SK-N-DZ (cell line): ENCODE results near the gene RMDN3. TPM values are rescaled to one million over a fixed set of nuclear protein-coding genes. Genes with fewer than 3 reads are reported as not detected.
A peak's percentile ranks its signal among the peaks of the same experiment; 100 is the strongest.

ENCODE experiments used
- DNase-seq: peaks from one replicate; pipeline ENCODE4 v3.0.0-alpha.2; 2015; ENCODE audit warnings: low spot score
- polyA plus RNA-seq, 2 experiments: library from polyadenylated mRNA; depleted of rRNA; stranded (reverse); fragments of >200 nt; gene quantifications; 2 replicates each; pipeline ENCODE4 v1.2.3, GENCODE V29; 2014

Gene RMDN3, protein sequence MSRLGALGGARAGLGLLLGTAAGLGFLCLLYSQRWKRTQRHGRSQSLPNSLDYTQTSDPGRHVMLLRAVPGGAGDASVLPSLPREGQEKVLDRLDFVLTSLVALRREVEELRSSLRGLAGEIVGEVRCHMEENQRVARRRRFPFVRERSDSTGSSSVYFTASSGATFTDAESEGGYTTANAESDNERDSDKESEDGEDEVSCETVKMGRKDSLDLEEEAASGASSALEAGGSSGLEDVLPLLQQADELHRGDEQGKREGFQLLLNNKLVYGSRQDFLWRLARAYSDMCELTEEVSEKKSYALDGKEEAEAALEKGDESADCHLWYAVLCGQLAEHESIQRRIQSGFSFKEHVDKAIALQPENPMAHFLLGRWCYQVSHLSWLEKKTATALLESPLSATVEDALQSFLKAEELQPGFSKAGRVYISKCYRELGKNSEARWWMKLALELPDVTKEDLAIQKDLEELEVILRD
- 15.5 and 17.3 TPM in 2 replicates for polyA plus RNA-seq (2014; cell fraction: cytosol; rRNA removed)
- polyA plus RNA-seq (2014; cell fraction: nucleus; rRNA removed) = 19.5 and 23.7 TPM in 2 replicates

DNA sequence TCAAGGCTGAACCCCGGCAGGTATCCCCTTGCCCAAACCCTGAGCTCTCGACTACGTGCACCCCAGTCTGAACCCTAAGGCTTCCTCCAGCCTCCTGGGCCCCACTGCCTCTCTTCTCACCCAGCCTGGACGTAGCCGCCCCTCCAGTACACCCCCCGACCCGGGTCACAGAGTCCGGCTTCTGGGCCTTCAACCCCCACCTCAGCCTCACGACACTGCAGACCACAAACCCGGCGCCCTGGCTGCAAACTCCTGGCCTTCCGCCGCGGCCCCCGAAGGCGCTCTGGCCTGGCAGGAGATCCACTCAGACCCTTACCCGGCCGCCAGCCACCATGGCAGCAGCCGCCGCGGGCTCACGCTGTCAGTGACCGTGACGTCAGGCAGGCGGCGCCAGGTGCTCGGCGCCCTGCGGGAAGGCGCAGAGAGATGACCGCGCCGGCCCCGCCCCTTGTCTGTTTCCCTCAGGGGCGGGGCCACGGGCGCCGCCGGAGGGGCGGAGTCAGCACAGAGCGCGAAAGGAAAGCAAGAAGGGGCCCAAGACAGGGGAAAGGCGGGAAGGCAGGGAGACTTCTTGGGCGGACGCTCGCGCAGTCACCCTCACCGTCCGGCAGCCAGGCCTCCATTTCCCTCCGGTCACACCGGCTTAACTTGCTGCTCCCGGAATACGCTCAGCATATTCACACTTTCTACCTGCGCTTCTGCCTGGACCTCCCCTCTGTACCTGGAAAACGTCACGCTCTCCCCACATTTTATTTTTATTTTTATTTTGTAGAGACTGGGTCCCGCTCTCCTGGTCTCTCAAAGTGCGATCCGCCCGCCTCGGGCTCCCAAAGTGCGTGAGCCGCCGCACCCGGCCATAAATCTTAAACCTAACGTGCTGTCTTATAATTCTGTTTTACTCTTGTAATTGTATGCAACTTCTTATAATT lies at the start of gene RMDN3:
TSS of gene RMDN3 (minus strand) at position 372 of the 929 bp plus-strand sequence. CDS start 471 bp downstream, outside the sequence.
- DNase-seq = peak; percentile 94

DNA sequence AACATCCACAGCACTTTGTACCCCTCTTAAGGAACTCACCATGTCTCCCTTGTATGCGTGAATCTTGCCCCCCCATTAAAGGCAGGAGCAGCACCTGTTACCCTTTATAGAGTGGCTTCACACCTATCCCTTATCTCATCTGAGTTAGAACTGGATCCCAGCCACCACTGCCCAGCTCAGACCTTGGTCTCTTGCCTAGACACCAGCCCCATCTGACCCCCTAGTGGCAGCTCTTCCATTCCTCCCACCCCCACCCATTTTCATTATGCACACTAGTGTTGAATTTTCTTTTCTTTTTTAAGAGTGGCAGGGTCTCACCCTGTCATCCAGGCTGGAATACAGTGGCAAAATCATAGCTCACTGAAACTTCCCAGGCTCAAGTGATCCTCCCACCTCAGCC lies 48.6 kb upstream of the RMDN3 start:
- DNase-seq = no peak

DNA sequence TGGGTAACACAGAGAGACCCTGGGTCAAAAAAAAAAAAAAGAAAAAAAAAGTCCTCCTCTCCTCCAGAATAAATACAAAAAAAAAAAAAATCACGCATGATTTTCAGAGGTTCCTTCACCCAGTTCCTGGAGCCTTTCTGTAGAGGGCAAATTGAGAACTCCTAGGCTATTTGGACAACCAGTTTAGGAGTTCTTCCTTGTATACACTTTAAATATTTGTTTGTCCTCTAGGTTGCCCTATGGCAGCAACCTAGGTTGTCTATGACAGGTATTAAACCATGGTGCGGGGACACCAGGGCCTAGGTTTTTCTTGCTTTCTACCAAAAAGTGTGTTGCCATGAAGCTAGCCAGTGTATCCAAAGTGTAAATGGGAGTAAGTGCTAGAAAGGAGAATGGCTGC lies 48.0 kb upstream of the RMDN3 start:
- no peak for DNase-seq

DNA sequence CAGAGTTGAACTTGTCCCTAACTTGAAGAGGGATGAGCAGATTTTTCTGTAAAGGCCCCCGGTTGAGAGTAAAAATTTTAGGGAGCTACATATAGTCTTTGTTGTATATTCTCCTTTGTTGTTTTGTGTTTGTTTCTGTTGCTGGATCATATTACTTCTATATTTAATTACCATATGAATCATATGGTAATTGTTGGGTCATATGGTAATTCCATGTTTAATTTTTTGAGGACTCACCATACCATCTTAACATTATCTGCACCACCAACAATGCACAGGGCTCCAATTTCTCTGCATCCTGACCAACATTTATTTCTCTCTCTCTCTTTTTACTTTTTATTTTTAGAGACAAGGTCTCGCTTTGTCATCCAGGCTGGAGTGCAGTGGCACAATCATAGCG lies 44.5 kb upstream of the RMDN3 start:
- no peak for DNase-seq

DNA sequence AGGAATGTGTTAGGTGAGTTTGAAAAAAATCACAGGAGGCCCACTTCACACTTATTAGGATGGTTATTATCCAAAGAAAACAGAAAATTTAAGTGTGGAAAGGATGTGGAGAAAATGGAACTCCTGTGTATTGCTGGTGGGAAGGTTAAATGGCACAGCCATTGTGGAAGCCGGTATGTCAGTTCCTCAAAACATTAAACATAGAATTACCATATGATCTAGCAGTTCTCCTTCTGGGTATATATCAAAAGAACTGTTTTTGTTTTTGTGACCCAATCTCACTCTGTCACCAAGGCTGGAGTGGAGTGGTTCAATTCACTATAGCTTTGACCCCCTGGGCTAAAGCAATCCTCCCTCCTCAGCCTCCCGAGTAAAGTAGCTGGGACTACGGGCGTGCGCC lies 41.5 kb upstream of the RMDN3 start:
- no peak for DNase-seq

DNA sequence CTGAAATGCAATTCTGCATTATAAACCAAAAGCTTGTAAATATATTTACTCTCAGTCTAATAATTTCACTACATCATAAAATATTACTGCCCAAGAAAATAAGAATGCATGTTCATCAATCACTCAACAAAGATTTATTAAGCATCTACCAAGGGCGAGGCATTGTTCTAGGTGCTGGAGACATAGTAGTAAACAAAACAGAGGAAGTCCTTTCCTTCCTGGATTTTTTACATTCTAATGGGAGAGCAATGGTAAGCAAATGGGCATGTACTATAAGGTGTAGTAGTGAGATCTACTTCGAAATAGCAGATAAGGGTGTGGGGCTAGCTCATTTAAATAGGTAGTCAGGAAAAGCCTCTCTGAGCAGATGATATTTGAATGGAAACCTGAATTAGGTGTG lies 41.0 kb upstream of the RMDN3 start:
- DNase-seq = no peak

DNA sequence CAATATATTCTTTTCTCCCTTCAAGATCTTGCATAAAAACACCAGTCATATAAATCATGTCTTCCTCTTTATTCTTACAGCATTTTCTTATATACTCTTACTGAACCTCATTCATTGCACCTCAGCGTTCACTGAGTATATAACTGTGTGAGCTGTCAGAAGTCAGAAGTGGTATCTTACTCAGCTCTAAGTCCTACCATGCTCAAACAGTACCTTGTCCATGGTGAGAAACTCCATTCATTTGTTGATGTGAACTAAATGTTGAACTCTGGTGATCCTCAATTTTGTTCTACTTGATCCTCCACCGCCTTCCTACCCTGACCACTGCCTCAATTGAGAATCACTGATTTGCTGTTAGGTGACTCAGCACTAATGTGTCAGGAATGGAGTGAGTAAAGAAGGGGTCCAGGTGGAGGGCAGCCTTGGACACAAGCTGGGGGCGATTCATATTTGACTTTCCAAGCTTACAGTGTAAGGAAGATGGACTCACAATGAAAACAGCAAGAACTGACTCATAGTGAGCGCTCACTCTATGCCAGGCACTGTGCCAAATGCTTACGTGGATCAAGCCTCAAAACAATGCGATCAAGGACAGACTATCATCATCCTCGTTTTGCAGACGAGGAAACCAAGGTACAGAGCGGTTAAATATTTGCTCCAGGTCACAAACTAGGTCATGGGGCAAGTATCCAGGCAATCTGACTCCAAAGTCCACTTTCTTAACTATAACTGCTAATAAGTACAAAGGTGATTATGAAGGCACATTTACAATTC lies 38.3 kb upstream of the RMDN3 start:
- DNase-seq = no peak

DNA sequence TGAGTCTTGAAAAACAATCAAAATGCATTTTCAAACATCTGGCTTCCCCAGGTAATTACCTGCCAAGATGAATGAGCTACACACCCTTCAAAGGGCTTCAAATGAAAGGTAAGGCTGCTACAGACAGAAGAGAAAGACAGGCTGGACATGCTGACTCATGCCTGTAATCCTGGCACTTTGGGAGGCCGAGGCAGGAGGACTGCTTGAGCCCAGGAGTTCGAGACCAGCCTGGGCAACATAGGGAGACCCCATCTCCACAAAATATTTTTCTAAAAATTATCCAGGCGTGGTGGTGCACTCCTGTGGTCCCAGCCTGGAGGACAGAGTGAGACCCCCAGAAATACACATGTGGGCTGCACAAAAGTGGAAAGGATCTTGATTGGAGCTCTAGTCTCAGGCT lies 37.3 kb upstream of the RMDN3 start:
- no peak for DNase-seq

DNA sequence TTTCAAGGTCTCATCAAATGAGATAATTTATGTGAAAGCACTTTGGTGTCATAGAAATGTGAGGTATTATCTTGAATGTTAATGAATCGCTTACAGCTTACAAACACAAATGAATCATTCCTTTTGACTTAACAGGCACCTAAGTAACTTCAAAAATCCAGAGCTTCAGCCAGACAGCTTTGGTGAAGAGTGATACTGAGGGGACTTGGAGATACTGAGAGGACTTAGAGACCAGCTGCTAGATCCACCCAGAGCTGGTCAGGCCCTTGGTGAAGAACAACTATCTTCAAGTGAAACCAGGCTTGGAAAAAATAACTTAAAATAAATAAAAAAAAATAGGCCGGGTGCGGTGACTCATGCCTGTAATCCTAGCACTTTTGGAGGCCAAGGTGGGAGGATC lies 35.7 kb upstream of the RMDN3 start:
- DNase-seq = no peak

DNA sequence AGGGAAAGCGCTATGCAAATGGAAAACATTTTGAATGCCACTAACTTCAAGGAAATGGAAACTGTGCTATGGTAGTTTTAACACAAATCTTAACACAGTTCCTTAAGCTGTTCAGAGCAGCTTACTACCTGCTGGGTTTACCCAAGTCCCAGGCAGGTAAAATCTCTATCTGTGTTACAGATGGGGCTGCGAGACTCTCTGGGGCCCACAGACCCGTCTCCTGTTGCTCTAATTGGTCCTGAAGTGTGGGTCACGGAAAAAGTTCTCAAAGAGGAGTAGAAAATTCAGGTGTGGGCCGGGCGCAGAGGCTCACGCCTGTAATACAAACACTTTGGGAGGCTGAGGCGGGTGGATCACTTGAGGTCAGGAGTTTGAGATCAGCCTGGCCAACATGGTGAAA lies 34.9 kb upstream of the RMDN3 start:
- DNase-seq = no peak

DNA sequence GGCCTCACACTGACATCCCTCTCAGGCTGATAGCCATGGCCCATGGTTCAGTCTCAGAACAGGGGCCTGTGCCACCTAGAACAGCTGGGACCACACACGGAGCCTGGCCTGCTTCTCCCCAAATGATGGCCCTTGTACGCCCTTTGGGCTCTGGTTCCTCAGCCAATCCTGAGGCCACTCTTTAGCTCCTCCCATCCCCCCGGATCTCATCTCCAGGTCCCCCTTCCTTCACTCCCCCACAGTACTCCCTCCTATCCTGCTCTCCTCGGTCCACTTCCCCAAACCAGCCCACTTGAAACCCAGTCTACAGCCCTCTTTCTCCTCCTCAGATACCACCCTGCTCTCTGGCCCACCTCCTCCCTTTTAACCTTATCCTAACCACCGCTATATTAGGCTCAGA lies 34.1 kb upstream of the RMDN3 start:
- DNase-seq = no peak

DNA sequence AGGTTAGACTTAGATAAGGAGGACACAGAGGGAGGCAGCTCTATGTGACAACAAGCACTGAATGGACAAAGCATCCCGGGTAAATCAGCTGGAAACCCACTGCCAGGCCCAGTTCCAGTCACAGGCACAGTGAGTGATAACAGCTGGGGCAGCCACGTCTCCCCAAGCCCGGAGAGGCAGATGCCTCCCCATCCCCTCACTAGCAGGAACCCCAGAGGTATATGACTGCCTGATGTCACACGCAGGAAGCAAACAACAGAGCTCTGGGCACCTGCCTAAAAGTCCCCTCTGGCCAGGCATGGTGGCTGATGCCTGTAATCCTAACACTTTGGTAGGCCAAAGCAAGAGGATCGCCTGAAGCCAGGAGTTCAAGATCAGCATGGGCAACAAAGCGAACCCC lies 32.9 kb upstream of the RMDN3 start:
- DNase-seq = no peak

DNA sequence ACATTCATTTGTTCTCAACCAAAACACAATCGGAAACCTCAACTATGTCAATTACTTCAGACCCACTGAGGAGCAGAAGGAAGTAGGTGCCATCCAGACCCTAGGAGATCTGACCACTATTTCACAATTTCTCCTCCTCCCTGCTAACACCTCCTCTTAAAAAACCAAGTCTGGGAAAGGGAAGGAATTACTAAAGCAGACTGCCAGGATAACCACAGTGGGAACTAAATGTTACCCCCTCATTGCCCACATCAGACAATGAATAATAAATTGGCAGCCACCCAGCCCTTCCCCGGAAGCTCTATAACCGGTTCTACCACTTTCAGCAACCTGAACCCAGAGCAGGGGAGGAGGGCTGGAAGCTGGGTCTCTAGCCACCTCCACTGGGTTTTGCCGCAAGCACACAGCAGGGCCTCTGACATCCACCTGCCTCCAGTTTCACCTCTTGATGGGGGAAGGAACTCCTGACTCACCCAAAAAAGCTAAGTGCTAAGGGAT lies 32.3 kb upstream of the RMDN3 start:
- DNase-seq = no peak

DNA sequence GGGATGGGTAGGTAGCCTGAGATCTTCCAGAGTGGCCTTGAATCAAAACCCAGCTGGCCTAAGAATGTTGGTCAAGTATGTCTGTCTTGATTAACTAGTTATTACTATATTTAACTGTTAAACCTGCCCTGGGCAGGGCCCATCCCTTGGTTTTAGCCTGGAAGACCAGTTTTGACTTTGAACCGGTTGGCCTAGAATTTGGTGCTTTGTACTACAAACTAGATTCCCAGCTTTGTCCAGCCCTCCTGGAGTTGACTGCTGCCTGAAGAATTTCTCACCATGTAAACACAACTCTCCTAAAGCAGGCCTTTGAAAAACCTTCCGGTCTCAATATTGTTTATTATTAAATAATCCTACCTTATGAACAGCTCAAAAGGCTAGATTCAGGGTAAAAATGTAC lies 30.8 kb upstream of the RMDN3 start:
- no peak for DNase-seq

DNA sequence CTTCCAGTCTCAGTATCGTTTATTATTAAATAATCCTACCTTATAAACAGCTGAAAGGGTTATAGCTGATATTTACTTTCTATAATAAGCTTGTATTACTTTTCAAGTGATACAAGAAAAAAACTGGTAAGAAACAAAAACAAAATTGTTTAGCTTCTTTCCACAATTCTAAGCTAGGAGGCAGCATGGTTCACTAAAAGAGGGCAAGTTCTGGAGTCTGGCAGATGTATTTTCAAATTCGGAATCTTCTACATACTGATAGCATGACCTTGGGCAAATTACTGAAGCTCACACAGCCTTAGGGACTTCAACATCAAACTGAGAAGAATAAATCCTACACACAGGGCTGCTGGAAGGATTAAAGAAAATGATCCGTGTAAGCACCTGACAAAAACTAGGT lies 30.1 kb upstream of the RMDN3 start:
- DNase-seq = no peak

DNA sequence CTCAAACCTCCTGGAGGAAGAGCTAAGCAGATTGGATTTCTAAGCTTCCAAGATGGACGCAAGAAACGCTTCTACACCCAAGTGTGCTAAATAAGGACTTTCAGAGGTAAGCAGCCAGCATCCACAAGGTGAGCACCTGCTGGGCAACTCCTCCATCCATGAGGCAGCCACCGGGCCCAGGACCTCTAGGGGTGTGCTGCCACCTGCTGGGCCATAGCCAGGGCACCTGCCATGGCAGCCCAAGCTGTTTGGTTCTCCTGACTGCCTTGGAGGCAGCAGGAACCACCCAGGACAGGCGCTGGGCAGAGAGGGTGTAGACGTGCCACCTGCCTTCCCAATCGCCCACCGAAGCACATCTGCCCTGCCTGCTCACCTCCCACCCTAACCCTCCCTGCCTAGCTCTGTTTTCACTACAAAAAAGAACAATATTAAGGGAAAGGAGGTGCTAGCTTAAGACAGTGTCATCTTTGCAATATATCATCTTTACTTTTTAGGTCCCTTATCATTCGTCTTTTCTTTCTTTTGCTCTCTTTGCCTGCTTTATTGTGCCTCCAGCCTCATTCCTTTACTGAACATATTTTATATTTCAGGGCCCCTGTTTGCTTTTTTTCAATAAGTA lies 27.7 kb upstream of the RMDN3 start:
- peak; percentile 73 for DNase-seq

DNA sequence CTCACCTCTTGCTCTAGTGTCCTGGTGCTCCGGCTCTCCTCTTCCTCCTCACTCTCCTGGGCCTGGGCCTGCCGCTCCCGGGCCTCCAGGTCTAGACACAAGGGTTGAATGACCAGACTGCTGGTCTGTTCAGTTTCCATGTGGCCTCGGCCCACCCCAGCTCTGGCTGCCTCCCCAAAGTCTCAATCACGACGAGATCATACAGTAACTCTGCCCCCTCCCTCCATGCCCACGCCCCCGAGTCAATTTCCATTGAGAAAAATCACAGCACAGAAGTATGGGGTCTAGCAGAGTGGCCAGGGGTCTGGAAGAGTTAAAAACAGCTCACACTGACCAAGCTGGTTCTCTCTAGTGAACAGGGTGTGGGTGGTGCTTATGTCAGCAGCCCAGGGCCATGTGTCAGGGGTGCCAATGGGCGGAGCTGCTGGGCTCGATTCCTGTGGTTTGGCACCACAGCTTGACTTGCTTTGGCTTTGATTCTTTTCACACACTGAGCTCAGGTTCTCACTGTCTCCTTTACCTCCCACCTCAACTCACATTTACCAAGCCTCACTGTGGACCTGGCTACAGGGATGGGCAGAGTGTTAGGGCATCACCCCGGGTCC lies 21.6 kb upstream of the RMDN3 start:
- no peak for DNase-seq

DNA sequence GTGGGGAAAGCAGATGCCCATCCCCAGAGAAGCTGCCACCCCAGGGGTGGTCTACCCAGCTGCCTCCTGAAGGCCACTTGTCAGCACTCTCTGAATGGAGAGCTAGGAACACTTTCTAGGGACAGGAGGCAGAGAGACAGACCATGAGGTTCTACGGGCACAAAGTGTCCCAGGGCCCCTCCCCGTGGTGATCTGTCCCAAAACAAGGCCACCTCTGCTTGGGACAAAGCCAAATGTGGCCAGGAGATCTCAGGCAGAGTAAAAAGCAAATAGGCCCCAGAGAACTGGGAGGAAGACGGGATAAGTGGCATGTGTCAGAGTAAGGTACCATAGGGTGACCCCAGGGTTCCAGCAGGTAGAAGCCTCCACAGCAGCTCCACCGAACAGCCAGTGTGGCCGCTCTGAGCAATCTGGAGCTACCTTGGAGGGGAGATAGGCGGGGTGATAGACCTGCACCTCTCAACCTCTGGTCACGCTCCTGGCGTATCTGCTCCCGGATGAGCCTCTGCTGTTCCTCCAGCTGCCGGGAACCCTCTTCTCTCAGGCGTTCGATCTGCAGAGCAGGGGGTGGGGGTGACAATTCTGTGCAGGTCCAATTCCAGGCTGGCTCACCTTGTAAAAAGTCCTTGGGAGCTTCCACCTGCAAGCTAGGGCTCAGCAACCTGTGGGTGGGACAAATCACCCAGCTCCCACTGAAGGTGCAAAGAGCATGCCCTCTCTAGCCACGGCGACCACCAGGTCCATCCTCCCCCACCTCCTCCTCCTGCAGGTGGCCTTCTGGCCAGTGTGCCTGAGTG lies 20.9 kb upstream of the RMDN3 start:
- DNase-seq = no peak

DNA sequence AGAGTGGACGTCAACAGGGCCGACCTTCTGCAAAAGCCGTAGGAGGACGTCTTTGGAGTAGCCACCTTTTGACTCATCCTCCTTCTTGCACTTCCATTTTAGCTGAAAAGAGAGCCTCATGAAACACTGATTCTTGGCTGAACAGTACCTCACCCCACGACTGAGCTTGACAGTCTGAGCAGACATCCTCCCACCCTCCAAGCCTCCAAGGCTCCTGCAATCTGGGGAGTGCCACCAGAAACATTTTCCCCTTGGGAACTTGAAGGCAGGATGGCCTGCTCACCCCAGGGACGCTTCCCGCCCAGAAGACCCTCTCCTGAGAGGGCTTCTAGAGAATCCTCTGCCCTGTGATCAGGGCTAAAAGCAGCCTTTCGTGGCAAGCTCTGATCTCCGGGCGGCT lies 20.0 kb upstream of the RMDN3 start:
- no peak for DNase-seq

DNA sequence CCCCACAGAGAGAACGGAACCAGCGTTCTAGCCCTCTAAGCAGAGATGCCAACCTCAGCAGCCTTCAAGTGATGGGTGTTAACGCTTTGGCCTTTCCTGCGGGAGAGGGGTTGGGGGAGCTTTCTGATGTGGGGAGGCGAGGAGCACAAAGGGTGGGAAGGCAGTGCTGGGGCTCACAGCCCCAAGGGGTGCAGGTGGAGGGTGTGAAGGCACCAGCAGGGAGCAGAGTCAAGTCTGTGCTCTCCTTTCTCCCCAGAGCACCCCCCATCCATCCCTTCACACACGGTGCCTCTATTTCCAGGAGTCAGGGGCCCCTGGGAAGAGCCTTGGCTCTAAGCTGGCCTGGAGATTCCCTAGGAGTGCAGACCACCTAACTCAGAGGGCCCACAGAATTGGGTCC lies 18.8 kb upstream of the RMDN3 start:
- no peak for DNase-seq
